HepG2 (cell line): ENCODE results near the gene RPL36. TPM values are rescaled to one million over a fixed set of nuclear protein-coding genes. Genes with fewer than 3 reads are reported as not detected.
A peak's percentile ranks its signal among the peaks of the same experiment; 100 is the strongest.

Source experiments
- IRX3 ChIP-seq: sonication (generic); formaldehyde crosslinking; IDR thresholded peaks from 2 replicates; pipeline ENCODE4 v1.8.1; 2023; ENCODE audit warnings: mild to moderate bottlenecking, low read depth, missing genetic modification reagents, borderline replicate concordance
- MXI1 ChIP-seq: IDR thresholded peaks from 3 replicates; pipeline ENCODE4 v1.6.1; 2012; ENCODE audit warnings: low read depth, low read length, inconsistent platforms, borderline replicate concordance
- NAIF1 ChIP-seq: sonication (generic); formaldehyde crosslinking; IDR thresholded peaks from 2 replicates; pipeline ENCODE4 v1.5.0; 2020; ENCODE audit warnings: mild to moderate bottlenecking, missing genetic modification reagents, borderline replicate concordance
- PAXIP1 ChIP-seq: sonication (generic); formaldehyde crosslinking; conservative IDR thresholded peaks from 2 replicates; pipeline ENCODE4 v1.4.0; 2020; ENCODE audit warnings: mild to moderate bottlenecking, missing genetic modification reagents, moderate library complexity
- POLR2AphosphoS2 ChIP-seq: IDR thresholded peaks from 2 replicates; pipeline ENCODE4 v1.6.1; 2011; ENCODE audit warnings: low read depth, low read length, improper control_type of control experiment
- PPARG ChIP-seq: conservative IDR thresholded peaks from 2 replicates; pipeline ENCODE4 v1.6.1; 2016; ENCODE audit warnings: missing biosample characterization, missing genetic modification reagents
- RNF2 ChIP-seq: fragments of 450-650 bp; conservative IDR thresholded peaks from 2 replicates; pipeline ENCODE4 v1.6.1; 2016; ENCODE audit warnings: low read depth
- SAP130 ChIP-seq: IDR thresholded peaks from 2 replicates; pipeline ENCODE4 v1.6.1; 2016; ENCODE audit warnings: low read depth
- SATB2 ChIP-seq: sonication (generic); formaldehyde crosslinking; IDR thresholded peaks from 2 replicates; pipeline ENCODE4 v1.5.0; 2020; ENCODE audit warnings: missing genetic modification reagents
- SPEN ChIP-seq: sonication (generic); formaldehyde crosslinking; IDR thresholded peaks from 2 replicates; pipeline ENCODE4 v1.5.1; 2020; ENCODE audit warnings: low read depth, mild to moderate bottlenecking, missing genetic modification reagents
- YEATS4 ChIP-seq: sonication (generic); formaldehyde crosslinking; IDR thresholded peaks from 2 replicates; pipeline ENCODE4 v1.4.0; 2020; ENCODE audit warnings: missing genetic modification reagents, borderline replicate concordance
- ZBTB7B ChIP-seq: sonication (generic); formaldehyde crosslinking; IDR thresholded peaks from 2 replicates; pipeline ENCODE4 v1.4.0; 2020; ENCODE audit warnings: missing genetic modification reagents
- ZKSCAN8 ChIP-seq: IDR thresholded peaks from 2 replicates; pipeline ENCODE4 v1.6.1; 2016; ENCODE audit warnings: borderline replicate concordance, missing genetic modification reagents, missing compliant biosample characterization
- ZNF10 ChIP-seq: sonication (generic); formaldehyde crosslinking; IDR thresholded peaks from 2 replicates; pipeline ENCODE4 v1.4.0; 2020; ENCODE audit warnings: mild to moderate bottlenecking, low read depth, missing genetic modification reagents, borderline replicate concordance
- ZNF275 ChIP-seq: sonication (generic); formaldehyde crosslinking; IDR thresholded peaks from 2 replicates; pipeline ENCODE4 v1.8.0; 2022; ENCODE audit warnings: missing genetic modification reagents, mild to moderate bottlenecking, inconsistent platforms, borderline replicate concordance
- ZNF335 ChIP-seq: sonication (generic); formaldehyde crosslinking; IDR thresholded peaks from 2 replicates; pipeline ENCODE4 v1.4.0; 2020; ENCODE audit warnings: missing genetic modification reagents
- ZNF703 ChIP-seq: sonication (generic); formaldehyde crosslinking; IDR thresholded peaks from 2 replicates; pipeline ENCODE4 v1.5.1; 2020; ENCODE audit warnings: missing genetic modification reagents, mild to moderate bottlenecking, moderate library complexity, borderline replicate concordance
- ZNF800 ChIP-seq: sonication (generic); formaldehyde crosslinking; IDR thresholded peaks from 2 replicates; pipeline ENCODE4 v1.4.0; 2020; ENCODE audit warnings: missing genetic modification reagents
- polyA plus RNA-seq, 8 experiments: library from polyadenylated mRNA; depleted of rRNA in 3 of 8; stranded (reverse) in 7 of 8; unstranded in 1 of 8; fragments of >200 nt; fragmentation: Illumina TruSeq in 4 of 8; extraction: Trizol in 4 of 8; gene quantifications; 2 replicates each; pipeline versions ENCODE4 v1.2.1 to v1.2.3, GENCODE V29; 2011 to 2016; ENCODE audit warnings: low read depth in 4 of 8, missing spikeins in 1 of 8, mixed read lengths in 1 of 8; ENCODE audit not compliant: insufficient read depth in 1 of 8
- total RNA-seq, 5 experiments: library from RNA; depleted of rRNA; stranded (reverse); fragments of >200 nt; fragmentation: Illumina TruSeq; extraction: Trizol; gene quantifications; 2 replicates each; pipeline ENCODE4 v1.2.3, GENCODE V29; 2016; ENCODE audit warnings: low read depth in 1 of 5
- TF ChIP-seq, protein P1 (sequence below): sonication (generic); formaldehyde crosslinking; conservative IDR thresholded peaks from 2 replicates; pipeline ENCODE4 v1.8.0; 2022; ENCODE audit warnings: mild to moderate bottlenecking, moderate library complexity, missing genetic modification reagents

Gene RPL36
- total and polyA plus RNA-seq, 2 of the 13 experiments (the other 11 are each of a cell fraction or from before 2014, with no cell fraction given): 706 to 740 TPM

DNA sequence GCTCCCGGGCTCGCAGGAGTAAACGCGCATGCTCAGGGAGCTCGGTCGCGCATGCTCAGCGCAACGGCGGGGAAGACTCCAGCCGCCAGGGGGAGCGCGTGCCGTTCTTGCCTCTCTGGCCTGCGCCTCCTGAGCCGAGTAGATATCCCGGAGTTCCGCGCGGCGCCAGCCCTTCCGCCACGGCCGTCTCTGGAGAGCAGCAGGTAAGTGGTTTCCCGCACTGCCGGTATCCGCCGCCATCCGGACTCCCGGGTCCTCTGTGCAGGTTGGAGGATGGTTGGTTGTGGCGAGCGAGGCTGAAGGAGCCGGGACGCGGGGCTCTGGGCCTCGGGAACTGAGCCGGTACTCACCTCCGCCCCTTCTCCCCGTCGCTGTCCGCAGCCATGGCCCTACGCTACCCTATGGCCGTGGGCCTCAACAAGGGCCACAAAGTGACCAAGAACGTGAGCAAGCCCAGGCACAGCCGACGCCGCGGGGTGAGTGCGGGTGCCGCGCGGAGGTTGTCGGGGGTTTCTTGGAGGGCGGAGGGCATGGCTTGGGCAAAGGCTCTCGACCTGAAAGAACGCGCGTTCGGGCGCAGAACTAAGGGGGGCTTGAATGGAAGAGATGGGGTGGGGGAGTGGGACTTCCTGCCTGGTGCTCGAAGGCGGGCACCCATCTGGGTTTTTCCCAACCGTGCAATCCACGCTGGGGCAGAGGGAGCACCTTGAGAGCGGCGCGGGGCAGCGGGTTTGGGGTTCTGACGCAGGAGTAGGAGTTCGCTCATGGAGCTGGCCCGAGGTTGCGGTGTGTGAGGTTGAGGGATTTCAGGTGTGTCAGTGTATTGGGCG, at the start of gene RPL36 (continued):
- TF ChIP-seq PPARG (CRISPR knock-in tag): peak; percentile 41; the same call in 1 of the 2 replicates
- no peak for TF ChIP-seq ZNF10
- TF ChIP-seq ZNF275: peak; percentile 95; the same call in 1 of the 2 replicates
- TF ChIP-seq SAP130: peak; percentile 86
- TF ChIP-seq RNF2: peak; percentile 74; the same call in 1 of the 2 replicates
- peak; percentile 82 for TF ChIP-seq ZNF335 (CRISPR knock-in tag)
- no peak for TF ChIP-seq NAIF1 (CRISPR knock-in tag)
- peak; percentile 99 for TF ChIP-seq SPEN
- TF ChIP-seq ZKSCAN8 (CRISPR knock-in tag): peak; percentile 54; the same call in 1 of the 2 replicates
- TF ChIP-seq ZNF703 (CRISPR knock-in tag): peak; percentile 92; the same call in 1 of the 2 replicates
- 0 out of 2 replicates have a peak, but pooled peaks have one; percentile 22 for TF ChIP-seq ZBTB7B (CRISPR knock-in tag)
- TF ChIP-seq SATB2 (CRISPR knock-in tag): peak; percentile 57; the same call in 1 of the 2 replicates
- peak; percentile 87 for TF ChIP-seq ZNF800
- peak; percentile 6; the same call in 1 of the 2 replicates for TF ChIP-seq PAXIP1 (CRISPR knock-in tag)
- TF ChIP-seq YEATS4 (CRISPR knock-in tag): peak; percentile 86
- TF ChIP-seq POLR2AphosphoS2: peak; percentile 82
- peak; percentile 80; the same call in 2 of the 3 replicates for TF ChIP-seq MXI1
- 0 out of 2 replicates have a peak, but pooled peaks have one; percentile 58 for TF ChIP-seq IRX3 (CRISPR knock-in tag)
- TF ChIP-seq, protein P1, sequence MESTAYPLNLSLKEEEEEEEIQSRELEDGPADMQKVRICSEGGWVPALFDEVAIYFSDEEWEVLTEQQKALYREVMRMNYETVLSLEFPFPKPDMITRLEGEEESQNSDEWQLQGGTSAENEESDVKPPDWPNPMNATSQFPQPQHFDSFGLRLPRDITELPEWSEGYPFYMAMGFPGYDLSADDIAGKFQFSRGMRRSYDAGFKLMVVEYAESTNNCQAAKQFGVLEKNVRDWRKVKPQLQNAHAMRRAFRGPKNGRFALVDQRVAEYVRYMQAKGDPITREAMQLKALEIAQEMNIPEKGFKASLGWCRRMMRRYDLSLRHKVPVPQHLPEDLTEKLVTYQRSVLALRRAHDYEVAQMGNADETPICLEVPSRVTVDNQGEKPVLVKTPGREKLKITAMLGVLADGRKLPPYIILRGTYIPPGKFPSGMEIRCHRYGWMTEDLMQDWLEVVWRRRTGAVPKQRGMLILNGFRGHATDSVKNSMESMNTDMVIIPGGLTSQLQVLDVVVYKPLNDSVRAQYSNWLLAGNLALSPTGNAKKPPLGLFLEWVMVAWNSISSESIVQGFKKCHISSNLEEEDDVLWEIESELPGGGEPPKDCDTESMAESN: peak; percentile 97
